HepG2 (cell line): ENCODE data around the gene TMEM185B. TPM values are rescaled to one million over a fixed set of nuclear protein-coding genes. Genes with fewer than 3 reads are reported as not detected.

Experiments
- ATAC-seq: fragments of 200-7000 bp; cut with Tn5 transposase; 3 replicates; pipeline ENCODE4 v1.9.1; 2020; ENCODE audit warnings: mild to moderate bottlenecking, moderate library complexity
- BruUV-seq: library from RNA; stranded (reverse); fragments of 400-500 nt; replicated peaks from 2 replicates; lab custom pipeline; 2021; lab: Mats Ljungman, UMichigan
- CTCF ChIA-PET: fragments of 300-600 bp; formaldehyde crosslinking; extraction: SDS; loops from one replicate; lab custom pipeline; 2021; ENCODE audit warnings: low total read pairs, inconsistent platforms, low intra/inter-chr PET ratio; lab: Yijun Ruan, JAX
- POLR2A ChIA-PET: fragments of 350-600 bp; sonication (Branson Sonifier 250); formaldehyde crosslinking; loops from one replicate; lab custom pipeline; 2020; ENCODE audit warnings: antibody characterized with exemption, inconsistent platforms; lab: Yijun Ruan, JAX
- DNase-seq: peaks from one replicate; pipeline ENCODE4 v3.0.0-alpha.2; 2015; ENCODE audit warnings: low spot score
- FAIRE-seq: peaks from 3 replicates; lab custom pipeline; 2011; peaks lifted over from hg19 to GRCh38; lab: Jason Lieb, UNC
- H2AFZ ChIP-seq: one replicate; pipeline ENCODE4 v1.6.1; 2011; ENCODE audit warnings: low read length, inconsistent platforms
- H3K27ac ChIP-seq: fragments of 300-600 bp; 3 replicates; pipeline ENCODE4 v1.8.0; 2011; ENCODE audit warnings: mixed run types, mild to moderate bottlenecking, mixed read lengths, low read length, inconsistent platforms; ENCODE audit not compliant: insufficient read depth; ENCODE audit errors: extremely low read length
- H3K27me3 ChIP-seq, 2 experiments: fragments of 200-600 bp in 1 of 2; 2 replicates in 1 of 2; 3 replicates in 1 of 2; pipeline versions ENCODE4 v1.6.0 to v1.8.0; 2011; ENCODE audit warnings: low read length in 2 of 2, mild to moderate bottlenecking in 2 of 2, moderate library complexity in 2 of 2, inconsistent platforms in 1 of 2; ENCODE audit not compliant: insufficient read depth in 2 of 2, control insufficient read depth in 1 of 2
- H3K36me3 ChIP-seq, 2 experiments: fragments of 200-600 bp in 1 of 2; replicated peaks in 1 of 2; 2 replicates in 1 of 2; 3 replicates in 1 of 2; pipeline versions ENCODE4 v1.5.1 to v1.8.0; 2011; ENCODE audit warnings: low read length in 2 of 2, inconsistent platforms in 1 of 2; ENCODE audit not compliant: insufficient read depth in 2 of 2, control insufficient read depth in 1 of 2
- H3K4me1 ChIP-seq: 2 replicates; pipeline ENCODE4 v1.5.1; 2012; ENCODE audit warnings: low read length, inconsistent platforms; ENCODE audit not compliant: insufficient read depth
- H3K4me2 ChIP-seq: 2 replicates; pipeline ENCODE4 v1.6.0; 2011; ENCODE audit warnings: low read depth, low read length, inconsistent platforms
- H3K4me3 ChIP-seq, 3 experiments: fragments of 200-600 bp in 1 of 3; sonication (generic), shearing (Covaris generic) in 1 of 3; replicated peaks in 1 of 3; 2 replicates each; pipeline ENCODE4 v1.5.1; 2011 to 2016; ENCODE audit warnings: low read length in 3 of 3, inconsistent platforms in 2 of 3, low read depth in 2 of 3, mild to moderate bottlenecking in 2 of 3, control low read depth in 1 of 3, mixed read lengths in 1 of 3; ENCODE audit not compliant: insufficient read depth in 1 of 3
- H3K79me2 ChIP-seq: one replicate; pipeline ENCODE4 v1.6.1; 2011; ENCODE audit warnings: low read length, inconsistent platforms; ENCODE audit not compliant: insufficient read depth
- H3K9ac ChIP-seq: 2 replicates; pipeline ENCODE4 v1.6.0; 2011; ENCODE audit warnings: mild to moderate bottlenecking, low read depth, low read length, inconsistent platforms; ENCODE audit not compliant: insufficient read depth
- H3K9me3 ChIP-seq: 2 replicates; pipeline ENCODE4 v1.5.1; 2012; ENCODE audit warnings: mild to moderate bottlenecking, low read length
- H4K20me1 ChIP-seq: 2 replicates; pipeline ENCODE4 v1.6.0; 2011; ENCODE audit warnings: inconsistent platforms, mild to moderate bottlenecking, low read length, moderate library complexity; ENCODE audit not compliant: insufficient read depth
- MXD3 ChIP-seq: IDR thresholded peaks from 2 replicates; pipeline ENCODE4 v1.6.1; 2016; ENCODE audit warnings: mild to moderate bottlenecking, missing biosample characterization, missing genetic modification reagents
- NCOA5 ChIP-seq: sonication (generic); formaldehyde crosslinking; IDR thresholded peaks from 2 replicates; pipeline ENCODE4 v1.4.0; 2020; ENCODE audit warnings: missing genetic modification reagents
- PHF21A ChIP-seq: sonication (generic); formaldehyde crosslinking; IDR thresholded peaks from 2 replicates; pipeline ENCODE4 v1.5.0; 2020; ENCODE audit warnings: mild to moderate bottlenecking, missing genetic modification reagents
- TBX2 ChIP-seq: sonication (generic); formaldehyde crosslinking; IDR thresholded peaks from 2 replicates; pipeline ENCODE4 v1.5.0; 2020; ENCODE audit warnings: missing genetic modification reagents, mild to moderate bottlenecking, borderline replicate concordance
- ZHX1 ChIP-seq: sonication (generic); formaldehyde crosslinking; IDR thresholded peaks from 2 replicates; pipeline ENCODE4 v1.8.1; 2022; ENCODE audit warnings: low read depth, mild to moderate bottlenecking, missing genetic modification reagents
- ZNF143 ChIP-seq: sonication (generic); formaldehyde crosslinking; IDR thresholded peaks from 2 replicates; pipeline ENCODE4 v1.4.0; 2020; ENCODE audit warnings: missing genetic modification reagents
- ZSCAN9 ChIP-seq: IDR thresholded peaks from 2 replicates; pipeline ENCODE4 v1.6.1; 2016; ENCODE audit warnings: borderline replicate concordance
- WGBS: methylation state at CpG from one replicate; pipeline ENCODE4 v1.1.6; 2017; ENCODE audit warnings: low lambda C conversion rate; 5-methylcytosine and 5-hydroxymethylcytosine counted together
- in situ Hi-C: cut with HindIII; loops from 2 replicates; pipeline ENCODE4 v1.10.0; 2017; ENCODE audit warnings: low pct_unique_long_range_greater_than_20kb; ENCODE audit not compliant: extremely low pct_ligation_motif_present
- intact Hi-C: fragments of 100-400 bp; cut with micrococcal nuclease; formaldehyde crosslinking; loops from one replicate; pipeline ENCODE4 v1.10.0; 2022; ENCODE audit not compliant: unreplicated experiment
- polyA plus RNA-seq, 8 experiments: library from polyadenylated mRNA; depleted of rRNA in 3 of 8; stranded (reverse) in 7 of 8; unstranded in 1 of 8; fragments of >200 nt; fragmentation: Illumina TruSeq in 4 of 8; extraction: Trizol in 4 of 8; gene quantifications; 2 replicates each; pipeline versions ENCODE4 v1.2.1 to v1.2.3, GENCODE V29; 2011 to 2016; ENCODE audit warnings: low read depth in 4 of 8, missing spikeins in 1 of 8, mixed read lengths in 1 of 8; ENCODE audit not compliant: insufficient read depth in 1 of 8
- total RNA-seq, 5 experiments: library from RNA; depleted of rRNA; stranded (reverse); fragments of >200 nt; fragmentation: Illumina TruSeq; extraction: Trizol; gene quantifications; 2 replicates each; pipeline ENCODE4 v1.2.3, GENCODE V29; 2016; ENCODE audit warnings: low read depth in 1 of 5

TMEM185B gene
- total and polyA plus RNA-seq, 2 of the 13 experiments (the other 11 are each of a cell fraction or from before 2014, with no cell fraction given) = 5.6 to 7.0 TPM

DNA sequence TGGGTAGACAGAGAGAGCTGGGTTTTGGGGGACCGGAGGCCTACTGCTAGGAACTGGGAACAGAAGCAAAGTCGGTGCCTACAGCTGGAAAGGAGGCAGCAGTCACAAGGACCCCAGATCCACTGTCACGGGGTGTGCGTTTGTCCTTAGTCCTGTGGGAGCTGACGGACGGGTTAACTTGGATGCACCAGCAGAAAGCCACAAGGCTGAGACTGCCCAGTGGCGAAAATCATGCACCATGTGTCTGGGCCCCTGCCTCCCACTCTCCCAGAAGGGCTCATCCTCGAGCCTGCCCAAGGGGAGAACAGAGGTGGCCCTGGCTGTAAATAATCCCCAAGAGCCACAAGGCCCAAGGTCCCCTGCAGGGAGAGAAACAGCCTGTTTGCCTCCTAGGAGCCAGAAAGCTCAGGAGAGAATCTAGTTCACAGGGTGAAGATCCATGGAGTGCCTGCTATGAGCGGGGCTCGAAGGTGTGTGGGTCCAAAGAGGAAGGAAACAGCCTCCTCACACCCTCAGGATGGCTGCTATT lies 17.8 kb upstream of the TMEM185B start:
- no peaks in the 10 kb centered on the region for H3K36me3 ChIP-seq
- BruUV-seq = no TSS peak
- H3K9ac ChIP-seq = no peak overlapping the region
- no peak for FAIRE-seq
- intact Hi-C loops = no loop called here
- no peak for DNase-seq
- POLR2A ChIA-PET = interaction anchor here (2.5 kb wide), 1 partner anchor 11 kb away, joined by 22 read pairs; the partner anchor contains the start of gene RALB
- H4K20me1 ChIP-seq = no peaks in the 10 kb centered on the region
- in situ Hi-C loops = no loop called here
- ATAC-seq = no peak
- TF ChIP-seq NCOA5 (CRISPR knock-in tag) (no peak), ZNF143 (CRISPR knock-in tag) (no peak), MXD3 (CRISPR knock-in tag) (no peak), PHF21A (CRISPR knock-in tag) (no peak), TBX2 (CRISPR knock-in tag) (0 out of 2 replicates have a peak, but pooled peaks have one; percentile 31), ZSCAN9 (no peak), ZHX1 (CRISPR knock-in tag) (no peak)
- no peak overlapping the region for H2AFZ ChIP-seq
- H3K9me3 ChIP-seq = no peaks in the 10 kb centered on the region
- CTCF ChIA-PET = no interaction called here
- WGBS = 62% methylated on average over 9 of the region's 10 CpGs
- peaks cover 61% of the 10 kb centered on the region for H3K4me1 ChIP-seq
- no peak overlapping the region for H3K4me3 ChIP-seq
- no peaks in the 10 kb centered on the region for H3K79me2 ChIP-seq
- no peak overlapping the region for H3K4me2 ChIP-seq
- peaks cover 4 to 16% of the 10 kb centered on the region in 2 experiments; a peak in 4 of 5 replicates for H3K27me3 ChIP-seq
- H3K27ac ChIP-seq = no peak overlapping the region
